ENCODE measurements around the gene SPATA22. TPM values are rescaled to one million over a fixed set of nuclear protein-coding genes. Genes with fewer than 3 reads are reported as not detected.
"Not testable (repeated sequence)": the region's sequence is repeated elsewhere in the genome, so short reads cannot be mapped to it uniquely, and the experiment has no call there.

The SPATA22 gene, protein sequence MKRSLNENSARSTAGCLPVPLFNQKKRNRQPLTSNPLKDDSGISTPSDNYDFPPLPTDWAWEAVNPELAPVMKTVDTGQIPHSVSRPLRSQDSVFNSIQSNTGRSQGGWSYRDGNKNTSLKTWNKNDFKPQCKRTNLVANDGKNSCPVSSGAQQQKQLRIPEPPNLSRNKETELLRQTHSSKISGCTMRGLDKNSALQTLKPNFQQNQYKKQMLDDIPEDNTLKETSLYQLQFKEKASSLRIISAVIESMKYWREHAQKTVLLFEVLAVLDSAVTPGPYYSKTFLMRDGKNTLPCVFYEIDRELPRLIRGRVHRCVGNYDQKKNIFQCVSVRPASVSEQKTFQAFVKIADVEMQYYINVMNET
- total RNA-seq (1 to 10 TPM in 4 of 9 donors, under 1 TPM in 1, not detected in 4; 0.17 to 3.8 (median 1.4) TPM), polyA plus RNA-seq (under 1 TPM; 0.13 to 0.88 (median 0.54) TPM)
- long read RNA-seq, donor 1, result 0 reads
- long read RNA-seq, donor 2, result 0 reads
- long read RNA-seq, donor 3, result 0 reads
- long read RNA-seq, donor 4, result 0 reads
- long read RNA-seq, donor 5, partial matches to known transcripts, result 0 of 3 reads
- long read RNA-seq, donor 5, other reads (novel, unspliced or antisense), result 3 of 3 reads
- long read RNA-seq, donor 6, partial matches to known transcripts, result 0 of 1 reads
- long read RNA-seq, donor 6, other reads (novel, unspliced or antisense), result 1 of 1 reads
- long read RNA-seq, donor 7, result 0 reads
- long read RNA-seq, donor 8, result 0 reads
- long read RNA-seq, donor 9, result 0 reads
- long read RNA-seq, donor 10, result 0 reads

DNA sequence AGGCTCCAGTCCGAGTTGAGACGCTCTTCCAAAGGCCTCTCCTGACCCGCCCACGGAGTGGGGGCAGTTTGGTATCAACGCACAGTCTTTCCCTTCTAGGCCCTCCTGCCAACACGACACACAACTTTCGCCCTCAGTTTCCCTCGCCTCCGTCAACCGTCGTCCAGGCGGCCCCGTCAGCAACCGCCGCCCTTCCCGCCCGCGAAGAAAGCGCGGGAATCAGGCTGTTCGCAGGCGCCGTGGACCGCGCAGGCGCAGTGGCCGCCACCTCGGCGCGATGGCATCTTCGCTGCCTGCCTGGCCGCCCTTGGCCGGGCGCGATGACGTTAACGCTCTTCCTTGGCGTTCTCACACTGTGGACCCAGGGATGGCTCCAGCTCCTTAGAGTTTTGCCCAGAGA lies at the start of gene SPATA22:
Gene SPATA22 (minus strand): TSS at position 221 of the 400 bp plus-strand sequence. CDS start 2,494 bp downstream, outside the sequence.
- no peak for DNase-seq
- Histone ChIP-seq H3K4me3 (no peak within 1 kb of the TSS), H3K9me3 (replicated peaks in 1 of 3) (no peaks in the 10 kb centered on the region), H3K27ac (no peak within 1 kb of the TSS), H3K4me1 (replicated peaks in 1 of 2) (no peaks in the 10 kb centered on the region), H3K27me3 (no peaks in the 10 kb centered on the region), H3K36me3 (replicated peaks in 1 of 2) (no peaks in the 10 kb centered on the region)
- WGBS, 4 donors, result 94 to 96% (median 95%) methylated on average over 38 of the region's 38 CpGs
- intact Hi-C loops (cut with DNase I), result no loop called here
- TF ChIP-seq, protein P1, sequence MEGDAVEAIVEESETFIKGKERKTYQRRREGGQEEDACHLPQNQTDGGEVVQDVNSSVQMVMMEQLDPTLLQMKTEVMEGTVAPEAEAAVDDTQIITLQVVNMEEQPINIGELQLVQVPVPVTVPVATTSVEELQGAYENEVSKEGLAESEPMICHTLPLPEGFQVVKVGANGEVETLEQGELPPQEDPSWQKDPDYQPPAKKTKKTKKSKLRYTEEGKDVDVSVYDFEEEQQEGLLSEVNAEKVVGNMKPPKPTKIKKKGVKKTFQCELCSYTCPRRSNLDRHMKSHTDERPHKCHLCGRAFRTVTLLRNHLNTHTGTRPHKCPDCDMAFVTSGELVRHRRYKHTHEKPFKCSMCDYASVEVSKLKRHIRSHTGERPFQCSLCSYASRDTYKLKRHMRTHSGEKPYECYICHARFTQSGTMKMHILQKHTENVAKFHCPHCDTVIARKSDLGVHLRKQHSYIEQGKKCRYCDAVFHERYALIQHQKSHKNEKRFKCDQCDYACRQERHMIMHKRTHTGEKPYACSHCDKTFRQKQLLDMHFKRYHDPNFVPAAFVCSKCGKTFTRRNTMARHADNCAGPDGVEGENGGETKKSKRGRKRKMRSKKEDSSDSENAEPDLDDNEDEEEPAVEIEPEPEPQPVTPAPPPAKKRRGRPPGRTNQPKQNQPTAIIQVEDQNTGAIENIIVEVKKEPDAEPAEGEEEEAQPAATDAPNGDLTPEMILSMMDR (IDR thresholded peaks at IDR 0.05), result no peak
- no peak for TF ChIP-seq POLR2A (IDR thresholded peaks at IDR 0.05)

DNA sequence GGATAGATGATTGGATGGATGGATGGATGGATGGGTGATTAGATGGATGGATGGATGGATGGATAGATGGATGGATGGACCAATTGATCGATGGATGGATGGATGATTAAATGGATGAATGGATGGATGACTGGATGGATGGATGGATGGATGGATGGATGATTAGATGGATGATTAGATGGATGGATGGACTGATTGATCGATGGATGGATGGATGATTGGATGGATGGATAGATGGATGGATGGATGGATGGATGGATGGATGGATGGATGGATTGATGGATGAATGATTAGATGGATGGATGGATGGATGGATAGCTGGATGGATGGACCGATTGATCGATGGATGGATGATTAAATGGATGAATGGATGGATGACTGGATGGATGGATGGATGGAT lies 47.9 kb upstream of the SPATA22 start:
- H3K27me3 ChIP-seq; H3K27ac ChIP-seq; H3K36me3 ChIP-seq (replicated peaks in 1 of 2); H3K4me1 ChIP-seq (replicated peaks in 1 of 2); H3K9me3 ChIP-seq (replicated peaks in 1 of 3); DNase-seq; intact Hi-C loops (cut with DNase I); H3K4me3 ChIP-seq: not testable (repeated sequence)
- 84 to 97% (median 90%) methylated on average over 4 of the region's 4 CpGs for WGBS, 4 donors

DNA sequence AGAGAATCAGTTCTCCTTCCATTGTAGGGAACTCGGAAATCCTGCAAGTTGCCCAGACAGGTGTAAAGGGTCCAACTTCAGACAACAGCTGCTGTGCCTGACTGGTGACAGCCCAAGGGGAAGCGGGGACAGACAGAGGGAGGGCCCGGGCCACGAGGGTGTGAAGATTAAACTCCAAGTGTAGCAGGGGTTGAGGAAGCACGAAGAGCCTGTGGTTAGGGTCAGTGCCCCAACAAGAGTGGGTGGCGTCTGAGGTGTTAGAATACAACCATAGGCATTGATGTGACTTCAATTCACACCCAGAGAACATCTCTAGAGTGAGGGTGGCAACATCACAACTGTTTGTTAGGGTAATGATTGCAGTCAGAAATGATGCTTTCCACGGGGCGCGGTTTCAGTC lies 43.3 kb upstream of the SPATA22 start:
- WGBS, 4 donors, result 77 to 90% (median 84%) methylated on average over 9 of the region's 9 CpGs
- no peaks in the 10 kb centered on the region for H3K36me3 ChIP-seq (replicated peaks in 1 of 2)
- H3K27ac ChIP-seq, result no peak overlapping the region
- H3K27me3 ChIP-seq, result no peaks in the 10 kb centered on the region
- no peak for TF ChIP-seq POLR2A (IDR thresholded peaks at IDR 0.05)
- TF ChIP-seq, protein P1 (IDR thresholded peaks at IDR 0.05), result no peak
- no peak overlapping the region for H3K4me3 ChIP-seq
- DNase-seq, result no peak
- no peaks in the 10 kb centered on the region for H3K9me3 ChIP-seq (replicated peaks in 1 of 3)
- intact Hi-C loops (cut with DNase I), result no loop called here
- no peaks in the 10 kb centered on the region for H3K4me1 ChIP-seq (replicated peaks in 1 of 2)

DNA sequence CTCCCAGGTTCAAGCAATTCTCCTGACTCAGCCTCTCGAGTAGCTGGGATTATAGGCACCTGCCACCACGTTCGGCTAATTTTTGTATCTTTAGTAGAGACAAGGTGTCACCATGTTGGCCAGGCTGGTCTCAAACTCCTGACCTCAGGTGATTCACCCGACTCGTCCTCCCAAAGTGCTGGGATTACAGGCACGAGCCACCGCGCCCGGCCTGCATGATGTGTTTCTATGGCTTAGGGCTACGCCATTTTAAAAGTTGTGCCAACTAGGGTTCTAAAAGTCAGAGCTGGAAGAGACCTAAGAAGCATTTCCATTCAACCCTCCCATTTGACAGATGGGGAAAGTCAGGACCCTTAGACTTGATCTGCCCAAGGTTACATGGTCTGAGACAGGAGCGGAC lies 42.5 kb upstream of the SPATA22 start:
- H3K4me1 ChIP-seq (replicated peaks in 1 of 2); H3K27me3 ChIP-seq; H3K27ac ChIP-seq; H3K9me3 ChIP-seq (replicated peaks in 1 of 3); DNase-seq; intact Hi-C loops (cut with DNase I); H3K4me3 ChIP-seq; H3K36me3 ChIP-seq (replicated peaks in 1 of 2): not testable (repeated sequence)
- 91 to 93% (median 92%) methylated on average over 11 of the region's 11 CpGs for WGBS, 4 donors

DNA sequence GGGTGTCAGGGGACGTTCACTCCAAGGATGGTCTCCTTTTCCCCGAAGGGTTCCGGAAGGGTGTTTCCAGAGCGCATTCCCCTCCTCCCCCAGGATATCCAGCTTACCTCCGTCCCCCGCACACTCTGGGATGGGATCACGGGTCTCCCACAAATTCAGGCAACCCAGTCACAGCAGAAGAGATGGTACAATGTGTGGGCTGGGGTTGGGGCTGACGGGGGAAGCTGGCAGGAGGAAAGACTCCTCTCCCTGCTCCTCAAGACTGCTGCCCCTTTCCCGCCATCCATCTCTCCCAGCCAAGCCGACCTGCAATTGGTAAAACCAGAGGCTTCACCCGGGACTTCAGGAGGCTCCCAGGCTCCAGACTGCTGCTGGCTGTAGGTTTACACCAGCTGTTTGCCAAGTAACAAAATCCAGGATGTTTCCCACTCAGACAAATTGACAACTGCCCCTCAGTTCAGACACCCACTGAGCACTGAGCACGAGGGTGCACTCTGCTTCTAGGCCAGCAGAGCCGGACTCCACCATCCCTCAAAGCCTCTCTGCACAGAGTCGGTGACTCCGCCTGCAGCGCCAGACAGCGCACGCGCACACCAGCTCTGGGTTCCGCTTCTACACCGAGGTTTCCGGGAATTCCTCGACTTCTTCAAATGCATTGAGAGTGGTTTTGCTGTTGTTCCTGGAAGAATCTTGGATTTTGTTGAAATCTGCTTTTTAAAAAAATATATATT lies 41.9 kb upstream of the SPATA22 start:
- Histone ChIP-seq H3K36me3 (replicated peaks in 1 of 2) (no peaks in the 10 kb centered on the region), H3K27ac (peak overlapping the region in 2 of 5 donors; percentile 65 to 80), H3K9me3 (replicated peaks in 1 of 3) (no peaks in the 10 kb centered on the region), H3K27me3 (no peaks in the 10 kb centered on the region), H3K4me3 (no peak overlapping the region), H3K4me1 (replicated peaks in 1 of 2) (no peaks in the 10 kb centered on the region)
- no peak for DNase-seq
- no peak for TF ChIP-seq POLR2A (IDR thresholded peaks at IDR 0.05)
- TF ChIP-seq, protein P1 (IDR thresholded peaks at IDR 0.05), result no peak
- intact Hi-C loops (cut with DNase I), result no loop called here
- WGBS, 4 donors, result 79 to 87% (median 84%) methylated on average over 22 to 23 of the region's 23 CpGs

Data from adrenal gland (tissue), 19 donors.